Middle frontal gyrus (tissue), 1 donor: Measurements from ENCODE around the gene PIP4P1.
"Not testable (repeated sequence)": the region's sequence is repeated elsewhere in the genome, so short reads cannot be mapped to it uniquely, and the experiment has no call there.

ENCODE experiments used
- DNase-seq: peaks from one replicate; pipeline ENCODE4 v3.0.0-alpha.2; 2015; ENCODE audit warnings: low spot score; ENCODE audit errors: extremely low spot score

PIP4P1 gene

DNA sequence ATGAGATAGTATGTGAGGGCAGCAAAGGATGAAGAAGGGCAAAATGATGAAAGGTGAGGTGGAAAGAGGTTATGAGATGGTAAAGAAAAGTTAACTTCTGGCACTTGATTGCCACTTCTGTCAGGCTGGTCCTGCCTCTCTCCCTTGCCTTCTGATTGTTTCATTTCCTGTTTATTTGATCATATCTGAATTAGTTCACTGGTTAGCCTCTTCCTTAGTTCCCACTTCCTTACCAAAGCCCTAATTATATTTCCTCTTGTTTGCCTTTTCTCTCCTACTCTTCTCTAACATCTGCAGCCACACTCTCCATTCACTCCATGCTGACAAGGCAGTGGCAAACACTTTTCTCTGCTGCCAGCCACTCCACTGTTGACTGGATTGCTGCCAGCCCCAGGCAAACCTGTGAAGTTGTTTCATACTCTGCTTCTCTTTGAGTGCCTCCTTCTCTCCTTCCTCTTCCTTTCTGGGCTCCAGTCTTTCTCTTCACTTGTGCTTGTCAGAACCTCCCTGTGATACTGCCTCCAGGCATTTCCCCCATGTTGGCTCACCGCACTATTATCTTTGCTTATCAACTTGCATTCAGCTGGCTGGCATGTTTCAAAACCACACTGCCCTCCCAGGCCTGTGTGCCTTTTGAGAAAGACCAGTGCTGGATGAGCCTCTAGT is 16.1 kb upstream of the PIP4P1 start:
- no peak for DNase-seq

DNA sequence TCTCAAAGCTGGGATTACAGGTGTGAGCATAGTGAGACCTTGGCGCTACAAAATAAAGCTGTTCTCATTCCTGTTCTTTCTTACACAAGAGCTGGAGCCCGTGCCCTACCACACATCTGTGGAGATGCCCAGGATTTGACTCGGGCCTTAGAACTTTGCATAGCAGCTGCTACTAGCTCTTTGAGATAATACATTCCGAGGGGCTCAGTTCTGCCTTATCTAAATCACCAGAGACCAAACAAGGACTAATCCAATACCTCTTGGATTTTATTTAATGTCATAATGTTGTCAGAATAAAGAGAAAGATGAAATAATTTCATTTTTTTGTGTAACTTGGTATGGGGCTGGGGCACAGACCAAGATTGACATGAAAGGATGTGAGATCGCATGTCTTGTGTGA is 15.5 kb upstream of the PIP4P1 start:
- DNase-seq = no peak

DNA sequence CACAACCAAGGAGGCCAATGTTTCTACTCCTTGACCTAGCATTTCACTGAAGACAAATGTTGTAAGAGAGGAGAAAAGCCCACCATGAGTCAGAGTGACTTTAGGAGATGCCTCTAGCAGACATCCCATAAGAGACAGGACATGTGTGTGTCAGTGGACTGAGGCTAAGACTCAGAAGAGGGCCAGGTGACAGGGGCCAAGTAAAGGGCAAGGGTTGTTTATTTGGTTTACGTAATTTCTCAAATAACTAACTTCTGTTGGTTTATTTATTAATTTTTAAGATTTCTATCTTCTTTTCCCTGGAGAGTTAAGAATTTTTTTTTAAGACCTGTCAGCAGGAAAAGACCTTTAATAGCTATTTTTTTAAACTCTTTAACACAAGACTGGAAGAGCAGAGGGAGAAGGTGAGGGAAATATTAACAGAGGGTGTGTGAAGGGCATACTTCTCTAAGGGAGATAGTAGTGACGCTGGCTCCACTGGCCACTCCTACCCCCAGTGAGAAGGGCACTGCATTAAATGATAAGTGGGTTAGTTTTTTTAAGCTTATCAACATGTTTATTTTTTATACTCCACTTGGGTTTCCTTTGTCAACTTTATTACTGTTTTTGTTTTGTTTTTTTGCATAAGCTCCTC is 11.4 kb upstream of the PIP4P1 start:
- DNase-seq = no peak

DNA sequence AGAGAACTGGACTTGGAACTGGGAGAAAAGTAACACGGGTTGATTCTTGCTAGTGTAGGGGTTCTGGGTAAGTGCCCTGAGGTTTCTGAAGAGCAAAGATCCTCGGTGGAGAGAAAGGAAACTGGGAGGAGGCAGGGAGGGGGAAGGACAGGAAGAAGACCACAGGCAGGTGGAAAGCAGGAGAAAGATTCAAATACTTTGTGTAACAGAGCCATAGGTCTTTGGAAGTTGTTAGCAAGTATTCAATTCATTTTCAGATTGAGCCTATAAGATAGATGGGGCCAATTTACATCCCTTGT is 9.3 kb upstream of the PIP4P1 start:
- no peak for DNase-seq

DNA sequence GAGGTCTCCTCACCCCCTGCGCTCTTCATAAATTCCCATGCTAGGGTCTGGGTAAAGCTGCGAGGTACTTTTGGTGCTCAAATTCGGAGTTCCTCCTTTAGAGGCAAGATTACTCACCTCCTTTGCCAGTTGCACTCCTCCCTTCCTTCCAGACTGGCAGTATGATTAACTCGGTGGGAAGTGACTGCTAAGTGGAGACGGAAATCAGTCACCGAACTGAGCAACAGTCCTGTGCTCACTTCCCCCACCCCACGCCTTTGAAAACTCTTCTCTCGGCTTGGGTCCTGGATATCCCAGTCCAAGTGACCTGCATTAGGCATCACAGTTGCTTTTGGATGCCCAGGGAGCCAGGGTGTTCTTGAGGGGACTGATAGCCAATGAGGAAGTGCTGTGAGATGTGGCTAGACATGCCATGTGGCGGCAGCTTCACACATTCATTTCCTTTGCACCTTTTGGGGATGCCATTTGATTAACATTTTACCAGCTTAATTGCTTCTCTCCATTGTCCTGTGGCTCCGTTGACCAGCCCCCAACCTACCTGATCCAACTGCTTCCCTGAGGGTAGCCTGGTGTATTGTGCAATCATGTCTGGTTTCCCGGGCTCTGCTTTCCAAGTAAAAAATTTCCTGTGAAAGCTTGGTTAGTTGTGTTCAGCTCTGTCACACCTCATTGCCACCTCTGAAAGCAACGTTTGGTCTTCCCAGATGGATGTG is 8.8 kb upstream of the PIP4P1 start:
- no peak for DNase-seq

DNA sequence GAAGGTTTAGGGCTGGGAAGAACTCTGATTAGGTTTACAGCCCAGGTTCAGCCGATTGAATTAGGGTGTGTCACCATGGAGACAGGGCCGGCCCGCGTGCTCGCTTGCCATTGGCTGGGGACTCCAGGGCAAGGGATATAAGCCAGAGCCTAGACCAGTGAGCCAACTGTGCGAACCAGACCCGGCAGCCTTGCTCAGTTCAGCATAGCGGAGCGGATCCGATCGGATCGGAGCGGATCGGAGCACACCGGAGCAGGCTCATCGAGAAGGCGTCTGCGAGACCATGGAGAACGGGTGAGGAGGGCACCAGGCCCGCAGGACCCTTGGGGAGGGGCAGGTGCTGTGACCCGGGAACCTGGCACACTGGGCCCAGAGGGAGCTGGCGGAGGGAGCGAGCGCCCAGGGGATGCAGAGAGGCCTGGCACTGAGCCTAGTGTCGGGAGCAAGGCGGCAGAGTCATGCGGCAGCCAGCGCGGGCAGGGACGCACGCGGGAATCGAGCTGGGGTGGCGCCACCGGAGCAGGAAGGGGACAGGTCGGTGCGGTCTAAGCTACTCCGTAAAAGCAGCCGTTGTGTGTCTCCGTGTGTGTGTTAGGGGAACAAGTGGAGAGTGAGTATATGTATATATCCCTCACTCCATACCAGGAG is 8.1 kb upstream of the PIP4P1 start, which contains the start of gene PNP:
Gene PNP, plus strand, starts transcription at position 165 of the 648 bp plus-strand sequence. Its CDS starts 119 bp downstream, at position 284.
- DNase-seq = peak; percentile 66

DNA sequence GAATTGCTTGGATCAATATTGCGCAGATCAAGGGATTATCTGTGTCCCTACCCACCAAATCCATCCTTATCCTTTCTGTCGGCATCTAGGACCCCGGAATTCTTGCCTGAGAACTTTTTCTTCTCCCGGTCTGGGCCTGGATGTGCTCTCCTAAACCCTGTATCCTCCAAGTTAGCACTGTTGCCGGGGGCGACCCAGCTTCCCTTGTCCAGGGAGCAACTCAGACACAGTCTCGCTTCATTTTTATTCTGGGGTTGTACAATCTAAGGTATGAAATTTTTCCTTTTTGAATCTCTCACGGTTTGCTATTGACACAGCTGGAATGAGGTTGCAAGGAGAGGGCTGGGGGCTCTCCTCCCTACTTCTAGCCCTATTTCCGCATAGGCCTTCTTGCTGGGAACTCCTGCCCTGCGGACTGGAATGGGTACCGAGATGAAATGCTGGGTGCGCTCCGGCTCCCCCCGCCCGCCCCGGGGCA is 7.6 kb upstream of the PIP4P1 start:
- no peak for DNase-seq

DNA sequence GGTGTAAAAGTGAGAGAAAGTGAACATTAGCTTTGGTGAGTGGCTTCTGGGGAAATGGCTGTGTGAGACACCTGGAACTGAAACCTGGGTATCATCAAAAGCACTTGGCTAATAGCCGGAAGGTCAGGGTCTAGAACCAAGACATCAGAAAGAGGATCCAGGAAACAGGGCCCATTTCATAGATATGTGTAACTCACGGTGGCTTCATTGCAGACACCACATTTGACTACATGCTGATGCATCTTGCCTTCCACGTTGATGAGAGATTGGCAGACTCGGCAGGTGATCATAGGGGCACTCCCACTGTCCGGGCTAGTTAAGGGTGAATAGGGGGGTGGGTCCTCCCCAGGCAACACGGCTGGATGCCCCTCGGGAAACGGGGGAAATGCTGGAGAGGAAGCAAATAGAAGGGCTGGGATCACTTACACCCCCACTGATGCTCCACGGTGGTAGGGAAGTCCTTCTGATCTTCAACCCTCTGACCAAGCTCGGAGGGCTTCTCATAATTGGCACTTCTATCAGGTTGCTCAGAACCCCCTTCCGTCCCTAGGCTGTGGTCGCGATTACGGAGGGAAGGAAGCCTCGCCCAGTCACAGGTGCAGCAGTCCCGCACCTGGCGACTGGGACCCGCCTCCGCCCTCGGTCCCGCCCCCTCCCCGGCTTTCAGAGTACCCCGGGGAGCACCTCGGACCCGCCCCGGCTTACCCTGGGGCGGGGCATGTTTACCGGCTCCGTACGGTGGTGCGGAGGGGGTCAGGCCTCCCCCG is 593 bp downstream of the PIP4P1 start:
- no peak for DNase-seq

DNA sequence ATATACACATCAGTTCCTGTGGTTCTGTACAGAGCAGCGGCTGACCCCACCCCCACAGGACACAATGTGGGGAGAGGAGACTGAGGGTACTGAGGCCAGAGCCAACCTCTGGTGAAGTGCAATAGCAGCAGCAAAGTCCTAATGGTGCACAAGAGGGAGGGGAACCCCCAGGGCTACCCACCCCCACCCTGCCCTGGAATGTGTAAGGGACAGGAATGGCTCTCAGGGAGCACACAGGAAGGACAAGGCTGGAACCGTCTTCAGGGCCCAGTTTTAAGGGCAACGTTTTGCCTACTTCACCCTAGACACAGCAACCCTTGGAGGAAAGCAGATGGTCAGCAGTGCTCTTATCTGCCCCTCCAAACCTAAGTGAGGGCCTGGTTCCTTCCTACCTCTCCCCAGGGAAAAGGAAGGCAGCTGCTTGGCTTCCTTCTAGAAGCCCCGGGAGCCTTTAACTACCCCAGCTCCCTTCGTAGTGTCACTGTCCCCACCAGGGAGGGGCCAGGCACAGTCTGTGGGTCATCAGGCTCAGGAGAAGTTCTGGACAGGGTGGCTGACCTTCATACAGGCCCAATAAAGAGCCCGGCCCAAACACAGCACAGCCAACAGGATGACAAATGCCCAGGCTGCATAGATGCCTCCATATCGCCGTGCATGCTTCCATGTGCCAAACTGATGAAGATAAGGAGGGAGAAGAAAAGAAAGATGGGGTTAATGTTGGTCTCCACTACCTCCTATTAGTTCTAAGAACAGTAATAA is 3.0 kb downstream of the PIP4P1 start:
- DNase-seq = no peak

DNA sequence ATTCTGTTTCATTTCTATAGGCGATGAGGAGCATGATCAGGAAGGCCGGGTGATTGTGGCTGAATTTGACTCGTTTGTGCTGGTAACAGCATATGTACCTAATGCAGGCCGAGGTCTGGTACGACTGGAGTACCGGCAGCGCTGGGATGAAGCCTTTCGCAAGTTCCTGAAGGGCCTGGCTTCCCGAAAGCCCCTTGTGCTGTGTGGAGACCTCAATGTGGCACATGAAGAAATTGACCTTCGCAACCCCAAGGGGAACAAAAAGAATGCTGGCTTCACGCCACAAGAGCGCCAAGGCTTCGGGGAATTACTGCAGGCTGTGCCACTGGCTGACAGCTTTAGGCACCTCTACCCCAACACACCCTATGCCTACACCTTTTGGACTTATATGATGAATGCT is 4.3 kb downstream of the PIP4P1 start:
- no peak for DNase-seq

DNA sequence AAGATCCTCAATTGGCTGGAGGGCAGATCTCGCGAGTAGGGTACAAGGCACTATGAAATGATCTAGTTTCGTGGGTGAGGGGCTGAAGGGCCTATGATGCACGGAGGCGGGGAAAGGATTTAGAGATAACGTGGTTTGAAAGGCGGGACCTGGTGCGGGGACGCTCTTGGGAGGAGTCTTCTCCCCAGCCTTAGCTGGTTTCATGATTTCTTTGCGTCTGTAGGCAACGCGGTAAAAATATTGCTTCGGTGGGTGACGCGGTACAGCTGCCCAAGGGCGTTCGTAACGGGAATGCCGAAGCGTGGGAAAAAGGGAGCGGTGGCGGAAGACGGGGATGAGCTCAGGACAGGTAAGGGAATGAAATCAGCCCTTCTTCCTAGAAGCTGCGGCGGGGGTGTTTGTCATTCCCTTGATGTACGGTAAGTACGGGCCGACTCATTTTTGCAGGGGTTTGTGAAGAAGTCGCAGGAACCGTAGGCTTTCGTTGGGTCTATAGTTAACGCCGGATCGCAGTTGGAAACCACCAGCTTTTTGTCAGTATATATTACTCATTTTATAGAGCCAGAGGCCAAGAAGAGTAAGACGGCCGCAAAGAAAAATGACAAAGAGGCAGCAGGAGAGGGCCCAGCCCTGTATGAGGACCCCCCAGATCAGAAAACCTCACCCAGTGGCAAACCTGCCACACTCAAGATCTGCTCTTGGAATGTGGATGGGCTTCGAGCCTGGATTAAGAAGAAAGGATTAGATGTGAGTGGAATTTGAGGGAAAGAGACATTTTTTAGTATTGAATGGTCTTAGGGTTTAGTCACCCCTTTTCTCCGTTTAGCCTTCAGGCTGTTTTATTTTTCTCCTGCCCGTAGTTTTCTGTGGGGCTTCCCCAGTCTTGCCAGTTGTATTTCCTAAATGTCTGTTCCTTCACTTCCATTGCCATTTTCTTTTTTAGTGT is 5.6 kb downstream of the PIP4P1 start:
- no peak for DNase-seq

DNA sequence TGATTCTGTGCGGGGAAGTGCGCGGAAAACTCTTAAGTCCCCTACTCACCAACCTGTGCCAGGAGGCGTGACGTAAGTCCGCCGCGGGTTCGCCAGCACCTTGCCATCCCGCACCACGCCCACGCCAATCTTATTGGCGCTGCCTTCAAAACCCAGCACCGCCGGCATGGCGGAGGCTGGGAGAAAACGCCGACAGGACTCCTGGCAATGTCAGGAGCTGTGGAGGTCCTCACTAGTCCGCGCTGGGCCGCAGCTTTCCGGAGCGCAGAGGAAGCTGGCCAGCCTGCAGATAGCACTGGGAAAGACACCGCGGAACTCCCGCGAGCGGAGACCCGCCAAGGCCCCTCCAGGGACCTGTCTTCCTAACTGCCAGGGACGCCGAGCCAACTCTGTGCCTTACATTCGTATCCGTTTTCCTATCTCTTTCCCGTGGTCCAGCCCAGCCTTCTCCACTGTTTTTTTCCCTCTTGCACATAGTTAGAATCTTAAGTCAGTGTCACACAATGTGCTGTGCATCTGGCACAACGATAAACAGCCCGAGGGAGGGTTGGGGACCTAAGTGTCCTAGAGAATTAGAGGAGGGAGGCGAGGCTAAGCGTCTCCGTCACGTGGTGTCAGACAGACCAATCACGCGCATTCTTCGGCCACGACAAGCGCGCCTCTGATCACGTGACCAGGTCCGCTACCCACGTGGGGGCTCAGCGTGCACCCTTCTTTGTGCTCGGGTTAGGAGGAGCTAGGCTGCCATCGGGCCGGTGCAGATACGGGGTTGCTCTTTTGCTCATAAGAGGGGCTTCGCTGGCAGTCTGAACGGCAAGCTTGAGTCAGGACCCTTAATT is 6.5 kb downstream of the PIP4P1 start, which contains the start of the genes APEX1 and OSGEP:
Gene APEX1, plus strand, starts transcription at position 711 of the 839 bp plus-strand sequence. CDS start 420 bp downstream, outside the sequence.
Gene OSGEP, minus strand, starts transcription at position 297 of the 839 bp plus-strand sequence. Its CDS starts 129 bp downstream, at position 168.
- DNase-seq = peak; percentile 99

DNA sequence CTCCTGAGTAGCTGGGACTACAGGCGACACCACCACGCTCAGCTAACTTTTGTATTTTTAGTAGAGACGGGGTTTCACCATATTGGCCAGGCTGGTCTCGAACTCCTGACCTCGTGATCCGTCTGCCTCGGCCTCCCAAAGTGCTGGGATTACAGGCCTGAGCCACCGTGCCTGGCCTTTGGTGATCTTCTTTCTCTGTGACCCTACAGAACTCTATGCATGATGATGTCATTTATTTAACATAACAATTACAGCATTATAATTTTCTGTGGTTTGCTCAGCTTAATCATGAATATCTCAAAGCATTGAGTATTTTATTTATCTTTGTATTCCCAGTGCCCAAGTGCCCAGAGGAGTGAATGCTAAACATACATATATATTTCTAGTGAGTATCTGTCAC is 8.4 kb downstream of the PIP4P1 start:
- not testable (repeated sequence) for DNase-seq

DNA sequence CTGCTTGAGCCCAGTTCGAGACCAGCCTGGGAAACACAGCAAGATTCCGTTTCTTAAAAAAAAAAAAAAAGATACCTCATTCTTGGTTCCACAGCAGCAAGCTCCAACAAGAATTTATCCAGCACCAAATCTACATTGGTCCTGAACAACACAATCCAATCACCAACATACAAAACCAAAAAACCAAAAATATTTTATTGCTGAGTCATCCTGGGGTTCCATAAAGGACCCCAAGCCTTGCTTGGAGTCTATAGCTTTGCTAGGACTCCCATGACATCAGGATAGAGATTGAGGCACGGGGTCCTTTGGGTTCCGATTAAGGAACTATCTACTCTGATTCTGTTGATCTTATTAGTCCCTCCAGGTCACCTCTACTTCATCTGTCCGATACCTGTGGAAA is 14.3 kb downstream of the PIP4P1 start:
- no peak for DNase-seq

DNA sequence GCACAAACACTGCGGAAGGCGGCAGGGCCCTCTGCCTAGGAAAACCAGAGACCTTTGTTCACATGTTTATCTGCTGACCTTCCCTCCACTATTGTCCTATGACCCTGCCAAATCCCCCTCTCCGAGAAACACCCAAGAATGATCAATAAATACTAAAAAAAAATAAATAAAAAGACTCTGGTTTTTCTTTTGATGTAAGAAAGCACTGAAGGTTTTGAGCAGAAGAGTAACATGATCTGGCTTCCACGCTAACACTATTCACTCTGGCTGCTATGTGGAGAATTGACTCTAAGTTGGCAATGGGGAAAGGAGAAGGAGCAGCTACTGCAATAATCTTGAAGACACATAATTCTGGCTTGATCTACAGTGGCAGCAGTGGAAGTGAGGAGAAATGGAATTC is 17.6 kb downstream of the PIP4P1 start:
- DNase-seq = not testable (repeated sequence)

DNA sequence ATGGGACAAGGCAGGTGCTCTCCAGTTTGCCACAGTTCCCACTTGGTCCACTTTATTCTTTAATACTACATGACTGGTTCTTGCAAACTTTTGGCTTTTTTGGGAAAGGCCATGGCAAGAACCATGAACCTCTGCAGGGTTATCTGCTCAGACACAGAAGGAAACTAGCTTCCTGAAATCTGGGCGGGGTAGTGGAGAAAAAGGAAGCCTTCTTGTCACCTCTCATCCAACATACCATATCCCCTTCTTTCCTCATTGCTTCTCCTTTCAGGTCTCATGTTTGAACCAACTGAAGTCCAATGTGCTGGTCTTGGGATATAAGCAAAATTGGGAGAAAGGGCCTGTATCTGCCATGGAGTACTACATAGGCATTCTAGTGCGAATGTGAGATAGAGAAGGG is 19.8 kb downstream of the PIP4P1 start:
- DNase-seq = no peak

DNA sequence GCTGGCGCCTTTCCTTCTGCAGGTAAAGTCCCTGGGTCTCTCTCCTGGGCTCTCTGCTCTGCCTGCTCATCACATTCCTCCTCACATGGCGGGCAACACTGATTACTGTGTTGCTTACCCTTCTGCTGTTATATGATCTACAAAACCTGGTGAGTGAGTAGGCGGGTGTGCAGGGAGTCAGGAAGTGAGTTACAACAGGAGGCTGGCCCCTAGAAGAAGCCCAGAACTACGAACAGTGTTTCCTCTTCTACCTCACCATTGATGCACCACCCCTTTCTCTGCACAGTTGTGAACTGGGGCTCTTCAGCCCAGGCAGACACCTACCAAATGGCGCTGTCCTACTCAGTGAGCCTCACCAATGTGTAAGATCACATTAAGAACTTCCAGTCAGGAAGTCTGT is 20.4 kb downstream of the PIP4P1 start:
- DNase-seq = no peak

DNA sequence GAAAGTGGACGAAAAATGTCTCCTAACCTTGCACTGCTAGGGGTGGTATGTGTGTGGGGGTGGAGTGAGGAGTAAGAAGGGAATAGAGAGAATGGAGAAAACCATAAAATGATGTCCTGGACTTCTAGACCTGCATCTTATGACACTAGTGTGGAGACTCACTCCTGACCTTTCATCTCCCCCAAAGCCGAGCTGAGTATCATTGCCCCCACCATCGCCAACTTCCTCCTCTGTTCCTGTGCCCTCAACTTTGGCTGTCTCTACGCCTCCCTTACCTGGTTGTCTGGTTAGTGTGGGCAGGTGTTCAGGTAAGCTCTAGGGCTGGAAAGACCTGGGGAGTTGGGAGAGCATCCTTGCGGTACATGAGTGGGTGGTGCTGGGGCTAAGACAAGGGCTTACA is 20.8 kb downstream of the PIP4P1 start:
- no peak for DNase-seq
